GM23338 (cell line): Measurements from ENCODE around the gene PSMB5. TPM values are rescaled to one million over a fixed set of nuclear protein-coding genes. Genes with fewer than 3 reads are reported as not detected.
"Not testable (repeated sequence)": the region's sequence is repeated elsewhere in the genome, so short reads cannot be mapped to it uniquely, and the experiment has no call there.

Experiments used
- ATAC-seq: fragments of 200-7000 bp; cut with Tn5 transposase; 3 replicates; pipeline ENCODE4 v1.9.1; 2020
- DNase-seq: peaks from one replicate; pipeline ENCODE4 v3.0.0-alpha.2; 2015; ENCODE audit warnings: low spot score
- H2AFZ ChIP-seq: fragments of 200-600 bp; sonication (generic); 2 replicates; pipeline ENCODE4 v1.8.0; 2016; ENCODE audit warnings: antibody characterized with exemption, mild to moderate bottlenecking, moderate library complexity
- H3F3A ChIP-seq: fragments of 200-600 bp; sonication (generic); replicated peaks from 2 replicates; pipeline ENCODE4 v1.8.0; 2017; ENCODE audit warnings: antibody characterized with exemption, mixed run types, low read depth
- H3K27ac ChIP-seq: fragments of 200-600 bp; sonication (generic); 2 replicates; pipeline ENCODE4 v1.6.1; 2016; ENCODE audit warnings: low read depth
- H3K27me3 ChIP-seq: fragments of 200-600 bp; sonication (generic); 2 replicates; pipeline ENCODE4 v1.8.0; 2016; ENCODE audit warnings: mild to moderate bottlenecking, mixed run types, moderate library complexity; ENCODE audit not compliant: insufficient read depth
- H3K36me3 ChIP-seq: fragments of 200-600 bp; sonication (generic); 2 replicates; pipeline ENCODE4 v1.8.0; 2016; ENCODE audit warnings: mild to moderate bottlenecking; ENCODE audit not compliant: insufficient read depth
- H3K4me1 ChIP-seq: fragments of 200-600 bp; sonication (generic); 2 replicates; pipeline ENCODE4 v1.8.0; 2016; ENCODE audit warnings: mild to moderate bottlenecking, moderate library complexity; ENCODE audit not compliant: insufficient read depth
- H3K4me2 ChIP-seq: fragments of 200-600 bp; sonication (generic); 2 replicates; pipeline ENCODE4 v1.7.1; 2017; ENCODE audit warnings: mixed run types
- H3K4me3 ChIP-seq: fragments of 200-600 bp; sonication (generic); 2 replicates; pipeline ENCODE4 v1.6.1; 2016; ENCODE audit warnings: mixed run types
- H3K79me2 ChIP-seq: fragments of 200-600 bp; sonication (generic); replicated peaks from 2 replicates; pipeline ENCODE4 v1.8.0; 2017; ENCODE audit warnings: mild to moderate bottlenecking; ENCODE audit not compliant: insufficient read depth
- H3K9me2 ChIP-seq: fragments of 200-600 bp; sonication (generic); 2 replicates; pipeline ENCODE4 v1.8.0; 2017; ENCODE audit not compliant: insufficient read depth
- H4K20me1 ChIP-seq: fragments of 200-600 bp; sonication (generic); replicated peaks from 2 replicates; pipeline ENCODE4 v1.8.0; 2017; ENCODE audit warnings: mild to moderate bottlenecking; ENCODE audit not compliant: insufficient read depth
- H3K27ac Mint-ChIP-seq: 2 replicates; pipeline ENCODE4 v1.8.0; 2020; ENCODE audit warnings: inconsistent platforms, mild to moderate bottlenecking, moderate library complexity, mixed read lengths
- H3K27me3 Mint-ChIP-seq: 3 replicates; pipeline ENCODE4 v1.8.0; 2022; ENCODE audit warnings: low read depth, mild to moderate bottlenecking, moderate library complexity, mixed read lengths, inconsistent platforms; ENCODE audit not compliant: insufficient read depth, poor library complexity
- H3K36me3 Mint-ChIP-seq: 3 replicates; pipeline ENCODE4 v1.8.0; 2021; ENCODE audit warnings: low read depth, mild to moderate bottlenecking, inconsistent platforms, moderate library complexity, mixed read lengths
- H3K4me1 Mint-ChIP-seq: 3 replicates; pipeline ENCODE4 v1.8.0; 2020; ENCODE audit warnings: mild to moderate bottlenecking, inconsistent platforms, mixed read lengths
- H3K4me3 Mint-ChIP-seq: 3 replicates; pipeline ENCODE4 v1.8.0; 2021; ENCODE audit warnings: moderate library complexity, mild to moderate bottlenecking, inconsistent platforms, mixed read lengths
- H3K9me3 Mint-ChIP-seq: 3 replicates; pipeline ENCODE4 v1.8.0; 2020; ENCODE audit warnings: moderate library complexity, mild to moderate bottlenecking, inconsistent platforms, mixed read lengths
- JUNB ChIP-seq: IDR thresholded peaks from one replicate; pipeline ENCODE4 v1.6.1; 2016; ENCODE audit warnings: antibody characterized with exemption; ENCODE audit not compliant: unreplicated experiment
- POLR2AphosphoS5 ChIP-seq: IDR thresholded peaks from 2 replicates; pipeline ENCODE4 v1.6.1; 2016; ENCODE audit warnings: antibody characterized with exemption, low read depth
- REST ChIP-seq: IDR thresholded peaks from one replicate; pipeline ENCODE4 v1.6.1; 2018; ENCODE audit warnings: antibody characterized with exemption; ENCODE audit not compliant: unreplicated experiment
- STAT1 ChIP-seq: IDR thresholded peaks from one replicate; pipeline ENCODE4 v1.6.1; 2016; ENCODE audit warnings: antibody characterized with exemption; ENCODE audit not compliant: unreplicated experiment
- ZNF462 ChIP-seq: fragments of 250-450 bp; sonication (Bioruptor Pico); IDR thresholded peaks from 2 replicates; pipeline ENCODE4 v1.5.0; 2020; ENCODE audit warnings: mild to moderate bottlenecking, moderate library complexity
- polyA plus RNA-seq: library from polyadenylated mRNA; unstranded; fragments of >200 nt; fragmentation: Nextera tagmentation; extraction: Ambion mirVana; gene quantifications from 2 replicates; pipeline ENCODE4 v1.2.1, GENCODE V29; 2016
- total RNA-seq: library from RNA; depleted of rRNA; stranded (reverse); fragments of >200 nt; shearing (Covaris generic); gene quantifications from 2 replicates; pipeline ENCODE4 v1.2.3, GENCODE V29; 2014
- TF ChIP-seq, protein P1 (sequence below), 2 experiments: fragments of 200-600 bp in 1 of 2; sonication (generic) in 1 of 2; conservative IDR thresholded peaks; 2 replicates each; pipeline versions ENCODE4 v1.5.1 to v1.6.1; 2016 to 2017; ENCODE audit warnings: antibody characterized with exemption in 2 of 2, low read depth in 2 of 2, mild to moderate bottlenecking in 2 of 2, moderate library complexity in 1 of 2

The PSMB5 gene
- total and polyA plus RNA-seq, 2 experiments from 2014 or later = 265 to 341 TPM

GRCh38 chr14:23015618-23016017 lies 19.1 kb downstream of the PSMB5 start:
- Histone ChIP-seq H3K27ac (no peak overlapping the region), H3K4me2 (no peak overlapping the region), H4K20me1 (no peaks in the 10 kb centered on the region), H3K4me1 (no peaks in the 10 kb centered on the region), H3K36me3 (no peaks in the 10 kb centered on the region), H2AFZ (no peak overlapping the region), H3K27me3 (no peaks in the 10 kb centered on the region), H3F3A (0 out of 2 replicates have a peak, but pooled peaks cover 3% of the 10 kb centered on the region), H3K9me2 (no peaks in the 10 kb centered on the region), H3K79me2 (no peaks in the 10 kb centered on the region), H3K4me3 (no peak overlapping the region)
- TF ChIP-seq JUNB (no peak), ZNF462 (CRISPR knock-in tag) (no peak), REST (no peak), POLR2AphosphoS5 (no peak), STAT1 (no peak)
- TF ChIP-seq, protein P1, sequence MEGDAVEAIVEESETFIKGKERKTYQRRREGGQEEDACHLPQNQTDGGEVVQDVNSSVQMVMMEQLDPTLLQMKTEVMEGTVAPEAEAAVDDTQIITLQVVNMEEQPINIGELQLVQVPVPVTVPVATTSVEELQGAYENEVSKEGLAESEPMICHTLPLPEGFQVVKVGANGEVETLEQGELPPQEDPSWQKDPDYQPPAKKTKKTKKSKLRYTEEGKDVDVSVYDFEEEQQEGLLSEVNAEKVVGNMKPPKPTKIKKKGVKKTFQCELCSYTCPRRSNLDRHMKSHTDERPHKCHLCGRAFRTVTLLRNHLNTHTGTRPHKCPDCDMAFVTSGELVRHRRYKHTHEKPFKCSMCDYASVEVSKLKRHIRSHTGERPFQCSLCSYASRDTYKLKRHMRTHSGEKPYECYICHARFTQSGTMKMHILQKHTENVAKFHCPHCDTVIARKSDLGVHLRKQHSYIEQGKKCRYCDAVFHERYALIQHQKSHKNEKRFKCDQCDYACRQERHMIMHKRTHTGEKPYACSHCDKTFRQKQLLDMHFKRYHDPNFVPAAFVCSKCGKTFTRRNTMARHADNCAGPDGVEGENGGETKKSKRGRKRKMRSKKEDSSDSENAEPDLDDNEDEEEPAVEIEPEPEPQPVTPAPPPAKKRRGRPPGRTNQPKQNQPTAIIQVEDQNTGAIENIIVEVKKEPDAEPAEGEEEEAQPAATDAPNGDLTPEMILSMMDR (conservative IDR thresholded peaks at IDR 0.05; ENCODE audit: low read depth in 2 of 2) = no peak
- Mint-ChIP-seq H3K27me3 (no peaks in the 10 kb centered on the region), H3K9me3 (no peaks in the 10 kb centered on the region), H3K4me3 (no peak overlapping the region), H3K4me1 (peaks cover 3% of the 10 kb centered on the region), H3K27ac (no peak overlapping the region; the same call in 1 of the 2 replicates), H3K36me3 (no peaks in the 10 kb centered on the region)
- no peak for ATAC-seq
- DNase-seq = no peak

GRCh38 chr14:23013749-23014054 lies 21.0 kb downstream of the PSMB5 start:
- not testable (repeated sequence) for H3K4me1 ChIP-seq, H3K4me3 Mint-ChIP-seq, H4K20me1 ChIP-seq, H3K27me3 ChIP-seq, H3K36me3 Mint-ChIP-seq, H3K27ac Mint-ChIP-seq, H3K36me3 ChIP-seq, H3F3A ChIP-seq, H2AFZ ChIP-seq, DNase-seq, H3K4me2 ChIP-seq, H3K27me3 Mint-ChIP-seq, H3K4me3 ChIP-seq, H3K27ac ChIP-seq, H3K79me2 ChIP-seq, ATAC-seq, H3K9me2 ChIP-seq, H3K9me3 Mint-ChIP-seq
- H3K4me1 Mint-ChIP-seq = peaks cover 14% of the 10 kb centered on the region
